WTC11 (cell line): ENCODE data around the gene GABRA4. TPM values are rescaled to one million over a fixed set of nuclear protein-coding genes. Genes with fewer than 3 reads are reported as not detected.

Source experiments
- ATAC-seq: fragments of 200-7000 bp; cut with Tn5 transposase; 2 replicates; pipeline ENCODE4 v1.10.0; 2021; ENCODE audit warnings: mild to moderate bottlenecking, moderate library complexity
- CTCF ChIA-PET: fragments of 300-600 bp; sonication (Branson Sonifier 250); formaldehyde crosslinking; loops from one replicate; lab custom pipeline; 2021; ENCODE audit warnings: antibody characterized with exemption; lab: Charles Lee
- POLR2A ChIA-PET: fragments of 350-600 bp; sonication (Branson Sonifier 250); formaldehyde crosslinking; loops from one replicate; lab custom pipeline; 2021; ENCODE audit warnings: antibody characterized with exemption; lab: Charles Lee
- DNase-seq: peaks from one replicate; pipeline ENCODE4 v3.0.0; 2021; ENCODE audit warnings: low spot score
- H3K27ac Mint-ChIP-seq: 2 replicates; pipeline ENCODE4 v1.8.0; 2021; ENCODE audit warnings: mixed read lengths
- H3K27me3 Mint-ChIP-seq: 2 replicates; pipeline ENCODE4 v1.8.0; 2021; ENCODE audit warnings: low read depth, mild to moderate bottlenecking, moderate library complexity, mixed read lengths
- H3K36me3 Mint-ChIP-seq: 2 replicates; pipeline ENCODE4 v1.8.0; 2021; ENCODE audit warnings: mixed read lengths
- H3K4me1 Mint-ChIP-seq: 2 replicates; pipeline ENCODE4 v1.8.0; 2022; ENCODE audit warnings: mixed read lengths
- H3K4me3 Mint-ChIP-seq: 2 replicates; pipeline ENCODE4 v1.8.0; 2021; ENCODE audit warnings: mild to moderate bottlenecking, moderate library complexity, mixed read lengths
- H3K9me3 Mint-ChIP-seq: 2 replicates; pipeline ENCODE4 v1.8.0; 2021; ENCODE audit warnings: mixed read lengths
- AR ChIP-seq: fragments of 250-450 bp; sonication (Bioruptor Pico); IDR thresholded peaks from 2 replicates; pipeline ENCODE4 v1.9.0; 2021; ENCODE audit warnings: mild to moderate bottlenecking
- CREB1 ChIP-seq: sonication (generic); formaldehyde crosslinking; IDR thresholded peaks from 2 replicates; pipeline ENCODE4 v1.8.0; 2023; ENCODE audit warnings: mild to moderate bottlenecking, missing genetic modification reagents
- E2F1 ChIP-seq: sonication (generic); formaldehyde crosslinking; IDR thresholded peaks from 2 replicates; pipeline ENCODE4 v1.8.0; 2022; ENCODE audit warnings: mild to moderate bottlenecking, missing genetic modification reagents
- ELF4 ChIP-seq: sonication (generic); formaldehyde crosslinking; IDR thresholded peaks from 2 replicates; pipeline ENCODE4 v1.8.1; 2022; ENCODE audit warnings: low read depth, mild to moderate bottlenecking, moderate library complexity, missing genetic modification reagents
- ERG ChIP-seq: fragments of 250-450 bp; sonication (Bioruptor Pico); IDR thresholded peaks from 2 replicates; pipeline ENCODE4 v1.8.0; 2021; ENCODE audit warnings: mild to moderate bottlenecking
- ESRRA ChIP-seq: sonication (generic); formaldehyde crosslinking; IDR thresholded peaks from 2 replicates; pipeline ENCODE4 v1.8.1; 2022; ENCODE audit warnings: mild to moderate bottlenecking, missing genetic modification reagents, borderline replicate concordance
- JAZF1 ChIP-seq: fragments of 250-450 bp; sonication (Bioruptor Pico); IDR thresholded peaks from 2 replicates; pipeline ENCODE4 v1.9.0; 2021; ENCODE audit warnings: moderate library complexity, mild to moderate bottlenecking, inconsistent platforms
- MYBL2 ChIP-seq: sonication (generic); formaldehyde crosslinking; IDR thresholded peaks from 2 replicates; pipeline ENCODE4 v1.8.1; 2023; ENCODE audit warnings: mild to moderate bottlenecking, moderate library complexity, missing genetic modification reagents
- OVOL2 ChIP-seq: fragments of 250-450 bp; sonication (Bioruptor Pico); IDR thresholded peaks from 2 replicates; pipeline ENCODE4 v1.9.0; 2021; ENCODE audit warnings: mild to moderate bottlenecking, borderline replicate concordance
- PREB ChIP-seq: sonication (generic); formaldehyde crosslinking; IDR thresholded peaks from 2 replicates; pipeline ENCODE4 v1.8.1; 2022; ENCODE audit warnings: mild to moderate bottlenecking, missing genetic modification reagents, moderate library complexity, borderline replicate concordance
- SMAD3 ChIP-seq: sonication (generic); formaldehyde crosslinking; IDR thresholded peaks from 2 replicates; pipeline ENCODE4 v1.8.0; 2022; ENCODE audit warnings: missing genetic modification reagents, mild to moderate bottlenecking, borderline replicate concordance
- SMAD4 ChIP-seq: sonication (generic); formaldehyde crosslinking; IDR thresholded peaks from 2 replicates; pipeline ENCODE4 v1.8.0; 2022; ENCODE audit warnings: mild to moderate bottlenecking, missing genetic modification reagents
- SOX15 ChIP-seq: fragments of 250-450 bp; sonication (Bioruptor Pico); IDR thresholded peaks from 2 replicates; pipeline ENCODE4 v1.9.0; 2021; ENCODE audit warnings: mild to moderate bottlenecking
- TCF7 ChIP-seq: sonication (generic); formaldehyde crosslinking; IDR thresholded peaks from 2 replicates; pipeline ENCODE4 v1.8.0; 2022; ENCODE audit warnings: mild to moderate bottlenecking, low read depth, missing genetic modification reagents, moderate library complexity
- ZBTB21 ChIP-seq: sonication (generic); formaldehyde crosslinking; IDR thresholded peaks from 2 replicates; pipeline ENCODE4 v1.8.1; 2023; ENCODE audit warnings: mild to moderate bottlenecking, missing genetic modification reagents, borderline replicate concordance
- ZNF138 ChIP-seq: sonication (generic); formaldehyde crosslinking; conservative IDR thresholded peaks from 2 replicates; pipeline ENCODE4 v1.8.1; 2022; ENCODE audit warnings: mild to moderate bottlenecking, moderate library complexity, missing genetic modification reagents
- ZNF423 ChIP-seq: fragments of 250-450 bp; sonication (Bioruptor Pico); IDR thresholded peaks from 2 replicates; pipeline ENCODE4 v2.1.2; 2022; ENCODE audit warnings: mild to moderate bottlenecking, moderate library complexity
- ZNF532 ChIP-seq: fragments of 250-450 bp; sonication (Bioruptor Pico); IDR thresholded peaks from 2 replicates; pipeline ENCODE4 v1.9.0; 2021; ENCODE audit warnings: mild to moderate bottlenecking, borderline replicate concordance
- ZSCAN18 ChIP-seq: fragments of 250-450 bp; sonication (Bioruptor Pico); IDR thresholded peaks from 2 replicates; pipeline ENCODE4 v2.1.2; 2022; ENCODE audit warnings: mild to moderate bottlenecking, moderate library complexity
- total RNA-seq: library from RNA; stranded (reverse); gene quantifications from 3 replicates; pipeline ENCODE4 v1.2.3, GENCODE V29; 2021
- TF ChIP-seq, protein P1 (sequence below): sonication (generic); formaldehyde crosslinking; IDR thresholded peaks from 2 replicates; pipeline ENCODE4 v1.8.0; 2023; ENCODE audit warnings: mild to moderate bottlenecking, missing genetic modification reagents
- TF ChIP-seq, protein P2 (sequence below): fragments of 250-450 bp; sonication (Bioruptor Pico); IDR thresholded peaks from 2 replicates; pipeline ENCODE4 v1.9.0; 2021; ENCODE audit warnings: moderate library complexity, mild to moderate bottlenecking, inconsistent platforms, borderline replicate concordance

GABRA4 gene
- total RNA-seq, 1 experiment from 2014 or later = 0.20 TPM

- TF ChIP-seq, protein P1, sequence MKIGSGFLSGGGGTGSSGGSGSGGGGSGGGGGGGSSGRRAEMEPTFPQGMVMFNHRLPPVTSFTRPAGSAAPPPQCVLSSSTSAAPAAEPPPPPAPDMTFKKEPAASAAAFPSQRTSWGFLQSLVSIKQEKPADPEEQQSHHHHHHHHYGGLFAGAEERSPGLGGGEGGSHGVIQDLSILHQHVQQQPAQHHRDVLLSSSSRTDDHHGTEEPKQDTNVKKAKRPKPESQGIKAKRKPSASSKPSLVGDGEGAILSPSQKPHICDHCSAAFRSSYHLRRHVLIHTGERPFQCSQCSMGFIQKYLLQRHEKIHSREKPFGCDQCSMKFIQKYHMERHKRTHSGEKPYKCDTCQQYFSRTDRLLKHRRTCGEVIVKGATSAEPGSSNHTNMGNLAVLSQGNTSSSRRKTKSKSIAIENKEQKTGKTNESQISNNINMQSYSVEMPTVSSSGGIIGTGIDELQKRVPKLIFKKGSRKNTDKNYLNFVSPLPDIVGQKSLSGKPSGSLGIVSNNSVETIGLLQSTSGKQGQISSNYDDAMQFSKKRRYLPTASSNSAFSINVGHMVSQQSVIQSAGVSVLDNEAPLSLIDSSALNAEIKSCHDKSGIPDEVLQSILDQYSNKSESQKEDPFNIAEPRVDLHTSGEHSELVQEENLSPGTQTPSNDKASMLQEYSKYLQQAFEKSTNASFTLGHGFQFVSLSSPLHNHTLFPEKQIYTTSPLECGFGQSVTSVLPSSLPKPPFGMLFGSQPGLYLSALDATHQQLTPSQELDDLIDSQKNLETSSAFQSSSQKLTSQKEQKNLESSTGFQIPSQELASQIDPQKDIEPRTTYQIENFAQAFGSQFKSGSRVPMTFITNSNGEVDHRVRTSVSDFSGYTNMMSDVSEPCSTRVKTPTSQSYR = no peak
Observed at GRCh38 chr4:47040828-47041227, 47.4 kb upstream of the GABRA4 start (continued).

DNA sequence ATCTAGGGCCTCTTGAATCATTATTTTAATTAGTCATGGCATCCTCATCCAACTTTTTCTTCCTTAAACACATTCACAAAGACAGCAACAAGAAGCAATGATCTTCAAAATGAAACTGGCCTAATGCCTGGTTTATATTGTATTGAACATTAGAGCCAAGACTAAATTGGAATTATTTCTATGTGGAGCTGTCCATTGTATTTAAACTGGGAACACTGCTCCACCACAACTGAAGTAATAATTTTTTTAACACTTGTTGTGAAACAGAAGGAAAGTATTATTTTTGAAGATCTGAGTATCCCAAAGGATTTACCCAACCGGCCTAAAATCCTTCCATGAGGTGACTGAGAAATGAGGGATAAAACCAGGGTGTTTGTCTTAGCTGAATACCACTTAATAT is 44.9 kb upstream of the GABRA4 start:
- ChIA-PET CTCF (interaction anchor here (0.6 kb wide), 1 partner anchor 1117 kb away, joined by 3 read pairs; no protein-coding TSS in a partner anchor), POLR2A (no interaction called here)
- DNase-seq (no peak), ATAC-seq (no peak)
- no peak overlapping the region for H3K27ac Mint-ChIP-seq
- no peaks in the 10 kb centered on the region for H3K36me3 Mint-ChIP-seq
- H3K4me1 Mint-ChIP-seq = peaks cover 6% of the 10 kb centered on the region
- no peak overlapping the region for H3K4me3 Mint-ChIP-seq
- TF ChIP-seq ZNF532 (CRISPR knock-in tag) = no peak
- no peak for TF ChIP-seq MYBL2 (CRISPR knock-in tag)
- no peak for TF ChIP-seq ZNF138
- TF ChIP-seq, protein P2, sequence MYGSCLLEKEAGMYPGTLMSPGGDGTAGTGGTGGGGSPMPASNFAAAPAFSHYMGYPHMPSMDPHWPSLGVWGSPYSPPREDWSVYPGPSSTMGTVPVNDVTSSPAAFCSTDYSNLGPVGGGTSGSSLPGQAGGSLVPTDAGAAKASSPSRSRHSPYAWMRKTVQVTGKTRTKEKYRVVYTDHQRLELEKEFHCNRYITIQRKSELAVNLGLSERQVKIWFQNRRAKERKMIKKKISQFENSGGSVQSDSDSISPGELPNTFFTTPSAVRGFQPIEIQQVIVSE (CRISPR knock-in tag) = no peak
- TF ChIP-seq TCF7 (CRISPR knock-in tag) = no peak
- no peak for TF ChIP-seq SMAD3 (CRISPR knock-in tag)
- TF ChIP-seq AR = no peak
- TF ChIP-seq E2F1 (CRISPR knock-in tag) = no peak
- TF ChIP-seq CREB1 = no peak
- no peak for TF ChIP-seq JAZF1 (CRISPR knock-in tag)
- TF ChIP-seq ELF4 (CRISPR knock-in tag) = no peak
- no peak for TF ChIP-seq ZBTB21 (CRISPR knock-in tag)
- TF ChIP-seq OVOL2 = no peak
- TF ChIP-seq ZSCAN18 (CRISPR knock-in tag) = no peak
- TF ChIP-seq ERG = no peak
- TF ChIP-seq ZNF423 = no peak
- no peak for TF ChIP-seq SOX15 (CRISPR knock-in tag)
- no peak for TF ChIP-seq PREB (CRISPR knock-in tag)
- no peak for TF ChIP-seq ESRRA (CRISPR knock-in tag)
- TF ChIP-seq SMAD4 = no peak
- H3K9me3 Mint-ChIP-seq = no peaks in the 10 kb centered on the region
- H3K27me3 Mint-ChIP-seq = peaks cover 3% of the 10 kb centered on the region; the same call in 1 of the 2 replicates
